HG03469 (cell line): Measurements from ENCODE around the gene HOXB3.

Source experiments
- ATAC-seq: cut with Tn5 transposase; IDR thresholded peaks from one replicate; pipeline ENCODE4 v1.9.1; 2021; ENCODE audit warnings: mild to moderate bottlenecking, moderate library complexity, moderate number of reproducible peaks; ENCODE audit not compliant: unreplicated experiment

HOXB3 gene

GRCh38 chr17:48600244-48601098, 10.4 kb upstream of the HOXB3 start:
- no peak for ATAC-seq

GRCh38 chr17:48599354-48599753, 9.3 kb upstream of the HOXB3 start:
- no peak for ATAC-seq

- ATAC-seq, result no peak
Measured at GRCh38 chr17:48598736-48599135, 8.7 kb upstream of the HOXB3 start.

- ATAC-seq, result no peak
Measured at GRCh38 chr17:48597778-48598631, 8.0 kb upstream of the HOXB3 start.

- no peak for ATAC-seq
Measured at GRCh38 chr17:48597528-48597777, 7.4 kb upstream of the HOXB3 start.

- no peak for ATAC-seq
Measured at GRCh38 chr17:48596735-48597527, 6.9 kb upstream of the HOXB3 start.

GRCh38 chr17:48596000-48596734, 6.1 kb upstream of the HOXB3 start:
- no peak for ATAC-seq

- no peak for ATAC-seq
Measured at GRCh38 chr17:48595278-48595999, 5.4 kb upstream of the HOXB3 start.

GRCh38 chr17:48594538-48595277, 4.7 kb upstream of the HOXB3 start:
- no peak for ATAC-seq

- ATAC-seq, result no peak
Measured at GRCh38 chr17:48593840-48594537, 3.9 kb upstream of the HOXB3 start.

GRCh38 chr17:48593126-48593829, 3.2 kb upstream of the HOXB3 start, which contains the start of gene HOXB5:
HOXB5 (minus strand) TSS chr17:48593779; CDS start chr17:48593682, 97 bp downstream.
- ATAC-seq, result no peak

- ATAC-seq, result no peak
Measured at GRCh38 chr17:48592577-48592976, 2.5 kb upstream of the HOXB3 start.

GRCh38 chr17:48592057-48592514, 2.0 kb upstream of the HOXB3 start:
- ATAC-seq, result no peak

GRCh38 chr17:48591255-48592056, 1.4 kb upstream of the HOXB3 start:
- no peak for ATAC-seq

- no peak for ATAC-seq
Measured at GRCh38 chr17:48590607-48591161, 643 bp upstream of the HOXB3 start.

- no peak for ATAC-seq
Measured at GRCh38 chr17:48589060-48589830, 796 bp downstream of the HOXB3 start.
